C1 segment of cervical spinal cord (tissue), 14 donors: ENCODE data around the gene LALBA.
"Not testable (repeated sequence)": the region's sequence is repeated elsewhere in the genome, so short reads cannot be mapped to it uniquely, and the experiment has no call there.

Source experiments
- DNase-seq, 14 donors: peaks; one replicate each; lab custom pipeline; 2025; lab: John Stamatoyannopoulos, UW

Gene LALBA

DNA sequence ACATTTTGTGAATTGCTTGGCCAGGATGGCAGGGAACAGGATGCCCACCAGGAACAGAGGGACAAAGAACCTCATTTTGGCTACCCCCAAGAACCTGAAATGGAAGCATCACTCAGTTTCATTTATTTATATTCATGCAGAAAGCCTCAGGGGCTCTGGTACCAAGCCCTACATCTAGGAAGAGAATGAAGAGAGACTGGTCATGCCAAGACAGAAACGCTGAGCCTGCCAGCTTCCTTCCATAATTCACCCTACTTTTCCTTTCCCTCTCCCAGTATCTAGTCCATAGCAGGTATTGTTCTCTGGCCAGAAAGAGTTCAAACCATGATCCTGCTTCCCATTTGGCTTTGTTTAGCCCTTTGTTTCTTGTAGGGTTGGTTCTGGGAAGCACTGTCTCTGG, at the start of gene LALBA:
Gene LALBA, minus strand, starts transcription at position 101 of the 400 bp plus-strand sequence. Its CDS starts 26 bp downstream, at position 75.
- no peak for DNase-seq

DNA sequence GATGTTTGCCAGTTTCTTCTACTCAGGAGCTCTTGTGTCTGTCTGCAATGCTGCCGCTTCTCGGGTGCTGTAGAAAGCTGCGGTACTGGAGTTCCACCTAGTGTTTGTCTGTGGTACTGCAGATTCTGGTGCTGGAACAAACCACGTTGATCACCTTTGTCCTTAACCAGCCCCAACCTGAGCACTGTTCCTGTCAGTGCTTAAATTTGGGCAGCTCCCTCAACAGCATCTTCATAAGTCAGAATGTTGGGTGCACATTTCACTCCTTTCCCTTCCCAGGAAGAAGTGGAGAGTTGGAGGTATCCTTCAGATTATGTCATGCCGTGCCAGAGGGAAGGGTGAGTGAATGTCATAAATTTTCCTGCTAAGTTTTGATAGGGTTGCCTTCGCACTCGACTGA, 48.7 kb upstream of the LALBA start:
- DNase-seq = peak in 12 of 14 donors; percentile 1 to 46 (median 14)

DNA sequence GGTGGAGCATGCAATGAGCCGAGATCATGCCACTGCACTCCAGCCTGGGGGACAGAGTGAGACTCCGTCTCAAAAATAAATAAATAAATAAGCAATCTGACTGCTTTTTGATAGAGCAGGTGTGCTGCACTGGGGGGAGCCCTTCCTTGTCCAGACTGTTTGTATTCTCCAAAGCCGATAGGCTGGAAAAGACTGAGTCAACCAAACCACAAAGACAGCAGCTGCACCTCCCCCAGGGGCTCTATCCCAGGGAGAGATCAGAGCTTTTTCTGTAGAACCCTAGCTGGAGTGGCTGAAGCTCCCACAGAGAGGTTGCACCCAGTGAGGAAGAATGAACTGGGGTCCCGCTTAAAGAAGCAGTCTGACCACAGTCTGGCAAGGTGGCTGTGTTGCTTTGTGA, 45.8 kb upstream of the LALBA start:
- DNase-seq = no peak

DNA sequence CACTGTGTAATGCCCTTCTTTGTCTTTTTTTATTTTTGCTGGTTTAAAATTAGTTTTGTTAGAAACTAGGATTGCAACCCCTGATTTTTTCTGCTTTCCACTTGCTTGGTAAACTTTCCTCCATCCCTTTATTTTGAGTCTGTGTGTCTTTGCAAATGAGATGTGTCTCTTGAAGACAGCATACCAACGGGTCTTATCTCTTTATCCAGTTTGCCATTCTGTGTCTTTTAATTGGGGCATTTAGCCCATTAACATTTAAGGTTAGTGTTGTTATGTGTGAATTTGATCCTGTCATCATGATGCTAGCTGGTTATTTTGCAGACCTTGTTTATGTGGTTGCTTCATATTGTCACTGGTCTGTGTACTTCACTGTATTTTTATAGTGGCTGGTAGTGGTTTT, 43.5 kb upstream of the LALBA start:
- no peak for DNase-seq

DNA sequence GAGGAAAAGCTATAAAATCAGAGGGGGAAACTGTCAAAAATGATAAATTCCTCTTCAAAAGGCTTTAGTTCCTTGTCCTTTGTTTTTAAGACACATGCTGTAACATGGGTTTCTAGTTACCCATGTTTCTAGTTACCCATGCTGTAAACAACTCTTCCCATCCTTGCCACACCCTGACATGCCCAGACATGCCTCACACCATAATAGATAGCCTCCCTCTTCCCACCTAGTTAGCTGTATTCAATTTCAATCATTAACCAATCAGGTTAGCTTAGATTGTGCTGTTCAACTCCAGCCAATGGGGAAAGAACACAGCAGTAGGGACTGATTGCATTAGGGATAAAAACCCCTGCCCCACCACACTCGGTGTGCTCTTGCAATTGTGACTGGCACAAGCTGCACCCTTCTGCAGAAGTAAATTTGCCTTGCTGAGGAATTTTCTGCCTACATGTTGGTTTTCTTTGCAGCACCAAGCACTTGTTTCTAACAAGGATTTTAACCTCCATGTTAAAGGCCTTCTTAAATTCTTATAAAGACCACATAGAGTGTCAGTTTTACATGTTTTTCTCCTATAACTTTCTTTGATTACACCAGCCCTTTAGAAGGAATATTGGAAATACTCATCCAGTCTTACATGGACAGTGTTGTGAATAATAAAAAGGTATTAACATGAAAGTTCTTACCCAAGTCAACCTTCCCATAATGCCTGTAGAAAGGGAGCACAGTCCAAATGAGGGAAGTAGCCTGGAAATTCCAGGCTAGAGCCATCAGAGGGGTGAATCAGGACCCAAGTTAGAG, 32.5 kb upstream of the LALBA start:
- no peak for DNase-seq

DNA sequence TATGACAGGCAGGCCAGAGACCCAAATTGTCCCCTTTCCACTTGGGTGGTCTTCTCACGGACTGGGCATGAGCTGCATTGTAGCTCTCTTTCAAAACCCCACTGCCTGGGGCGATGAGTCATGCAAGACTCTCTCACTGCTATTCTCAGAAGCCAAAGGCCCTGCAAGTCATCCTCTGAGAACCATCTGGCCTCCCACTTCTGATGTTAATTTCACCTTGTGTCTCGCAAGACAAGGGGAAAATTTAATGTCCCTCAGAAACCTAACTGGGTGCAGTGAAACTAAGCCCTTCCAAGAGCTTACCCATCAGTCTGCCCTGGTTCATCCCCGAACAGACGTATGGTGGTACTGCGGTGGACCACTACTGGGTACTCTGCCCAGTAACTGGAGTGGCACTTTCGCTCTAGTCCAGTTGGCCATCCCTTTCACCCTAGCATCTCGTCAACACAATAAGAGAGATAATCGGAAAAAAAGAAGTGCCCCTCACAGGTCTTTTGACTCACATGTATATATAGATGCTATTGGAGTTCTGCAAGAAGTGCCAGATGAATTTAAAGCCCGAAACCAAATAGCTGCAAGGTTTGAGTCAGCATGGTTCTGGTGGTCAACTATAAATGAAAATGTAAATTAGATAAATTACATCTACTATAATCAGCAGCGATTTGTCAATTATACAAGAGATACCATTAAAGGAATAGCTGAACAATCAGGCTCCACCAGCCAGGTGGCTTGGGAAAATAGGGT, 31.3 kb upstream of the LALBA start:
- DNase-seq = no peak

DNA sequence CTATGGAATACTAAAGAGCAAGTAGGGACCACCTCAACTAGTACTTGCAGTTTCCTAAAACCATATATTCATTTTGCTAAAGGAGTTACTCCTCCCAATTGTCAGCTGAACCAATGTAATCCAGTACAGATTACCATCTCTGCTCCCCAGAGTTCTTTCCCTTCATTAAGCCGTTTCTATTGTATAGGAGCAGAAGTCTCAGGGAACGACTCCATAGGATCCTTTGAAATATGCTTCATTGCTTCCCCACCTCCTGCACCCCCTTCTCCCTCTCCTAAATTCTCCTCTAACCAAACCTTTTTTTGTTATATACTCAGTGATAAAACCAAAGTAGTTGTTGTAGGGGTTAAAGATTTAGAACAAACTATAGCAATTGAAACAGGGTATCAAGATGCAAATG, 30.7 kb upstream of the LALBA start:
- no peak for DNase-seq

DNA sequence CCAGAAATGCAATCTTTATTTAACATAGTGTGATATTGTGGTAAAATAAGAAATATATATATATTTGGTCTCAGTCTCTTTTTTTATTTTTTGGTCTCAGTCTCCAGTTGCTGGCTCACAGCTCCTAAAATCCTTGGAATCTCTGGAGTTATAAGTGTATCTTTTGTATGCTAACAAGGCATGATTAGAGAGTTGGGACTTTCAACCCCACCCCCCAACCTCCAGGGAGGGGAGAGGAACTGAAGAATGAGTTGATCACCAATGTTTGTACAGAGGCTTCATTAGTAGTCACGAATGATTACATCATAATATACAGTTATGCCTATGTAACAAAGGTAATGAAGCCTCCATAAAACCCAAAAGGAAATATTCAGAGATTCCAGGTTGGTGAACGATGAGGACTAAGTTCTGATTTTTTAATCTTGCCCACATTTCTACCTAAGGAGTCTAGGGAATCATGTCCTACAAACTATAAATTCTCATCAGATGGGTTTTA, 22.8 kb upstream of the LALBA start:
- no peak for DNase-seq

DNA sequence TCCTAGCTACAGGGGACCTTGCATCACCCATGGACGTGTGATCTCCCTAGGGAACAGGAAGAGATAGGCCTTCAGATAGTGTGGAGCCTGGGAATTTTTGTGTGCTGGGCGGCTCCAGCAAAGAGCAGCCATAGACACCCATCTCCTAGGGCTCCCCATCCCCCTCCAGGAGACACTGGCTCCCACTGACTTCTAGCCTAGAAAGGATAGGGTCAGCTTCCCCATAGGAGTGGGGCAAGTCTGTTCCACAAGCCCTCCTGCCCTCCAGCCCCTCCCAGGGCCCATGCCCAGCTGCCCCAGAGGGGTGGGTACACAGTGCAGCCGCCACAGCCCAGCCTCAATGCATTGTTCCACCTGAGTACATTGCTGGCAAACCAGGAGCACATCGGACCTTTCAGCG, 16.5 kb upstream of the LALBA start:
- DNase-seq = no peak

DNA sequence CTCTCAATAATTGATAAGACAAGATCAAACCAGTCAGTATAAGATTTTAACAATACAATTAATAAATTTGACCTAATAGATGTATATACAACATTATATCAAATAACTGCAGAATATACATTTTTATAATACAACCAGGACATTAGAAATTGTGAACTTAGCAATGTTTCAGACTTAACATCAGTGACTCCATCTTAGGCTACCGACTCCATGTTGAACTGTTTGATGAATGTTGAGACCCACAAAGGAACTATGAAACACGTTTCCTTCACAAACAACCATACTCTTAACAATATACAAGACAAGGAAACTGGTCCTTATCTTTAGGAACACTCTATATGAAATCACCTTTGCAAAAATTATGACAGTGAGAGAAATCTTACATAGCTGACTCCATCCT, 13.9 kb upstream of the LALBA start:
- DNase-seq = no peak

DNA sequence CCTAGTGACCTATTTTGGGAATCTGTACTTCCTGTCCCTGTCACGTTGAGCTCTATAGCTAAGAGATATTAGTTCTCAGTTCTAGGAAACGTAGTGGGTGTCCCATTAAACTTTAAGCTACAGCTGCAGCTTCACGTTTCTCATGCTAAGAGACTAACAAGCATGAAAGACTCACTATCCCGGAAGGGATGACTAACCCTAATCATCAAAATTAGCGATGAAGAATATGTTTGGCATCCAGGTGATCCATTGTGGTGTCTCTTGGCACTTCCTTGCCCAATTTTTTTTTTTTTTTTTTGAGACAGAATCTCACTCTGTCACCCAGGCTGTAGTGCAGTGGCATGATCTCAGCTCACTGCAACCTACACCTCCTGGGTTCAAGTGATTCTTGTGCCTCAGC, 11.0 kb upstream of the LALBA start:
- DNase-seq = no peak

DNA sequence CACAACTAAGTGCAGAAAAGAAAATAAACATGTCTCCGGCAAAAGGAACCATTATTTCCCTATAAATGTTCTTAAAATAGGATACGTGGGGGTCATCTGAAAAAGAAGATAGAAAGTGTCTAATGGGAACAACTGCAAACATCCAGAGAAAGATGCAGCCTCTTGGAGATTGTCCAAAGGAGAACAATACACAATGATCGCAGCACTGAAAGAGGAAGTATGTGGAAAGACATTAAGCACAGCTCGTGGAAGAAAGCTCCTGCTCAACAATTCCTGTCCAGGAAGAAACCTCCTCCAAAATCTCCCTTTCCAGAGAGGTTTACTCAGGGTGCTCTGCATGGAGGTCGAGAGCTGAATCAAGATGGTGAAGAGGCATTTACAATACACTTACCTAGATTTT, 2.5 kb upstream of the LALBA start:
- peak in 3 of 14 donors; percentile 2 to 8 (median 4) for DNase-seq

DNA sequence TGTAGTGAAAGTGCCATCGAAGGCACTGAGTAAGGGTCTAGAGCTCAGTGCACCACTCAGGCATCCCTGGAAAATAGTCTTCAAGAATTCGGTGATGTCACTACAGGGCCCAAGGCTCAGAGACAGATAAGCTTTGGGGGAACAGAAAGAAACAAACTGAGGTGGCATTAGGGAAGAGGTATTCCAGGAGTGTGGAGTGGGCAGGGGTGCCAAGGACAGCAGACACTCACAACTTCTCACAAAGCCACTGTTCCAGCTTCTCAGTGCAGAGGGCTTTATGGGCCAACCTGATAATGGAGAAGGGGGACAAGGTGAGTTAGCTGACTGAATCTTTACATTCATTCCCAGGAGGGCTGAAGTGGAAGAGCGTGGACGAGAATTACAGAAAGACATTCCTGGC, 2.1 kb downstream of the LALBA start:
- DNase-seq = no peak

DNA sequence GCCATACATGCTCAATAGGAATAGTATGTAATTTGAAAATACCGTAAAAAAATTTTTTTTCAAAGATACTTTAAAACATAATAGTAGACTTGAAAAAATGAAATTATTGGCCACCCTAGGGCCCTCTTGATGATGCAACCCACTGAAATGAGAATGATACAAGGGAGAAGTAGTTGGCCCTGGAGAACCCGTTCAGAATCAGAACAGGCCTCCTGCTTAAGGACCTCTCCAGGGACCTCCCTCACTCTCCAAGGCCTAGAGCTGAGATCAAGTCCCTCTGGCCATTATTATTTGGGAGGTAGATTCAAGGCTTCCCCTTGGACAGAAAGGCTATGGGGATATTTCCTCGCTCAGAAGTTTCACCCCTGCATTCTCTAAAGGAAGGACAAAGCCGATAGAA, 11.9 kb downstream of the LALBA start:
- no peak for DNase-seq

DNA sequence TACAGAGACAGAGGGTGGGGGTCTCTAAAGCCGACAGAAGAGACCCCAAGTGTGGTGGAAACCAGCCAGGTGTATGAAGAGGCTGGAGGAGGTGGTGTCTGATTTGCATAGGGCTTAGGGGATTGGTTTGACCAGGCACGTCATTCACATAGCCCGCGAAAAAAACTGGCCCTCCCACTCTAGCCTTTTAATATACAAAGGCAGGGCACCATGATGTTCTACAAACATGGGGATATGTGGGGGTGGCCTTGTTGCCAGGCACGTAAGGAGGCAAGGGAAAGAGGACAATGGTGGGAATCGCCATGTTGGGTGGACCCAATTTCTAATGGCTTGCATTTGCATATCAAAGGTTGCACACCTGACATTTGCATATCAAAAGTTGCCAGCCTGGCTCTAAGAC, 13.2 kb downstream of the LALBA start:
- DNase-seq = no peak

DNA sequence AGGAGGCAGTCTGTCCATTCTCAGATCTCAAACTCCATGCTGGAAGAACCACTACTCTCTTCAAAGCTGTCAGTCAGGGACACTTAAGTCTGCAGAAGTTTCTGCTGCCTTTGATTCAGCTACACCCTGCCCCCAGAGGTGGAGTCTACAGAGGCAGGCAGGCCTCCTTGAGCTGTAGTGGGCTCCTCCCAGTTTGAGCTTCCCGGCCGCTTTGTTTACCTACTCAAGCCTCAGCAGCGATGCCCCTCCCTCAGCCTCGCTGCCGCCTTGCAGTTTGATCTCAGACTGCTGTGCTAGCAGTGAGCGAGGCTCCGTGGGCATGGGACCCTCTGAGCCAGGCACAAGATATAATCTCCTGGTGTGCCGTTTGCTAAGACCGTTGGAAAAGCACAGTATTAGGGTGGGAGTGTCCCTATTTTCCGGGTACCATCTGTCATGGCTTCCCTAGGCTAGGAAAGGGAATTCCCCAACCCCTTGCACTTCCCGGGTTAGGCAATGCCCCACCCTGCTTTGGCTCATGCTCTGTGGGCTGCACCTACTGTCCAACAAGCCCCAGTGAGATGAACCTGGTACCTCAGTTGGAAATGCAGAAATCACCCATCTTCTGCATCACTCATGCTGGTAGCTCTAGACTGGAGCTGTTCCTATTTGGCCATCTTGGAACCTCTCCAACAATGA, 16.0 kb downstream of the LALBA start:
- DNase-seq = not testable (repeated sequence)

DNA sequence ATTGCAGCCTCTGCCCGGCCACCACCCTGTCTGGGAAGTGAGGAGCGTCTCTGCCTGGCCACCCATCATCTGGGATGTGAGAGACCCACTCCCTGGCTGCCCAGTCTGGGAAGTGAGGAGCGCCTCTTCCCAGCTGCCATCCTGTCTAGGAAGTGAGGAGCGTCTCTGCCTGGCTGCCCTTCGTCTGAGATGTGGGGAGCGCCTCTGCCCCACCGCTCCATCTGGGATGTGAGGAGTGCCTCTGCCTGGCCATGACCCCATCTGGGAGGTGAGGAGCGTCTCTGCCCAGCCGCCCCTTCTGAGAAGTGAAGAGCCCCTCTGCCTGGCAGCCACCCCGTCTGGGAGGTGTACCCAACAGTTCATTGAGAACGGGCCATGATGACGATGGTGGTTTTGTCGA, 18.2 kb downstream of the LALBA start:
- not testable (repeated sequence) for DNase-seq

DNA sequence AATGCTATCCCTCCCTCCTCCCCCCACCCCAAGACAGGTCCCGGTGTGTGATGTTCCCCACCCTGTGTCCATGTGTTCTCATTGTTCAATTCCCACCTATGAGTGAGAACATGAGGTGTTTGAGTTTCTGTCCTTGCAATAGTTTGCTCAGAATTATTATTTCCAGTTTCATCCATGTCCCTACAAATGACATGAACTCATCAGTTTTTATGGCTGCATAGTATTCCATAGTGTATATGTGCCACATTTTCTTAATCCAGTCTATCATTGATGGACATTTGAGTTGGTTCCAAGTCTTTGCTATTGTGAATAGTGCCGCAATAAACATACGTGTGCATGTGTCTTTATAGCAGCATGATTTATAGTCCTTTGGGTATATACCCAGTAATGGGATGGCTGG, 22.8 kb downstream of the LALBA start:
- DNase-seq = not testable (repeated sequence)

DNA sequence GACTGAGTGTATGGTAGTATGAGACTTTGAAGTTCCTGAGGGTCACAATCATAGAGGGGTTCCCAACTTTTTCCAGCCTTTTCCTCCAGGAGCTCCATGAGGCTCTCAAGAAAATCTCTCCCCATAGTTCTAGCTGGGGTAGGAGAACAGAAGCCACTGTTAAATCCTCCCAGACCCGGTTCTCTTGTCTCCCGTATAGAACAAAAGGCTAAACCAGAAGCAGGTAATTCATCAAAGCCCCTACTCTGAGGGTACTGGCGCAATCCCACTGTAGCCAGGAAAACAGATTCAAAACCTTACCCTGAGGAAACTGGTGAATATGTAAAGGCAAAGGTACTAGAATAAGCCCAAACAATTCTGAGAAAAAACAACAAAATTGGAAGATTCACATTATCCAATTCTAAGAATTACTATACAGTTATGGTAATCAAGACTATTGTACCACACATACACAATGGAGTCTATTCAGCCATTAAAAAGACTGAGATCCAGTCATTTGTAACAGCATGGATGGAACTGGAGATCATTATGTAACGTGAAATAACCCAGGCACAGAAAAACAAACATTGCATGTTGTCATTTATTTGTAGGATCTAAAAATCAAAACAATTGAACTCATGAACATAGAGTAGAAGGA, 23.9 kb downstream of the LALBA start:
- no peak for DNase-seq

DNA sequence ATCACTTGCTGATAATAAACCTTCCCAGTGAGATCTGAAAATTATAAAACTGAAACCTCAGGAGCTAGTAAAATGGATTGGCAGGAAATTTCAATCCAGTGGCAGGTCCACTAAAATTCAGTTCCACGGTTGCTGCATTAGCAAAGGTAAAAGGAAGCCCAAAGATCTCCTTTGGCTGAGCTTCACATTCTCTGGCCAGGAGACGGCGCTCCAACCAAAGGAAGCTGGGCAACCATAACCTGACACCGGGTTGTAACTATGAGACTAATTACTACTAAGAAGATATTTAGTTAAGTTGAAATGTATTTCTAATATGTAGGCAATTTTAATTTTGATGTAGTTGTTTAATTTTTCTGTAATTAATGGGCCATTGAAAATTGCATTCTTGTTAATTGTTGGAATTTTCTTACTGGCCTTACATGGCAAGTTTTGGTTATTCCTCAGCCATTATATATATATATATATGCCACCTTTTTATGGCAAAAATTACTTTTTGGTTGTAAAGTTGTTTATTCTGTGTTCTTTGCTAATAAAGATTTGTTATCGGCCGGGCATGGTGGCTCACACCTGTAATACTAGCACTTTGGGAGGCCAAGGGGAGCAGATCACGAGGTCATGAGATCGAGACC, 27.4 kb downstream of the LALBA start:
- peak in 6 of 14 donors; percentile 1 to 30 (median 7) for DNase-seq

DNA sequence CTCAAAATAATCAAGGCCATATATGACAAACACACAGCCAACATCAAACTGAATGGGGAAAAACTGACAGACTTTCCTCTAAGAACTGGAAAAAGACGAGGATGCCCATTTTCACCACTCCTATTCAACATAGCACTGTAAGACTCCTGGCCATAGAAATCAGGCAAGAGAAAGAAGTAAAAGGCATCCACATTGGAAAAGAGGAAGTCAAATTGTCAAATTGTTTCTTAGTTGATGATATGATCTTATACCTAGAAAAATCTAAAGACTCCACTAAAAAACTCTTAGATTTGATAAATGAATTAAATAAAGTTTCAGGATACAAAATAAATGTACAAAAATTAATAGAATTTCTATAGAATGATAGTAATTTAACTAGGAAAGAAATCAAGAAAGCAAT, 33.2 kb downstream of the LALBA start:
- no peak for DNase-seq
